Stimulated activated CD8-positive, alpha-beta memory T cell treated with anti-CD3 and anti-CD28 coated beads, Interleukin-2, amount 100 ng/mL, for 1 hour (primary cell): ENCODE measurements around the gene C12orf57.

Experiments
- DNase-seq, 2 donors: peaks; one replicate each; pipeline ENCODE4 v3.0.0-alpha.2; 2020; ENCODE audit warnings: low read depth in 2 of 2

The C12orf57 gene

GRCh38 chr12:6917491-6918231 lies 26.2 kb upstream of the C12orf57 start:
- no peak for DNase-seq

- no peak for DNase-seq
Observed at GRCh38 chr12:6919588-6919987, 24.2 kb upstream of the C12orf57 start.

- no peak for DNase-seq
Observed at GRCh38 chr12:6921539-6921938, 22.3 kb upstream of the C12orf57 start.

- DNase-seq: no peak
Observed at GRCh38 chr12:6921996-6922946, 21.6 kb upstream of the C12orf57 start.

GRCh38 chr12:6923003-6923732 lies 20.7 kb upstream of the C12orf57 start:
- no peak for DNase-seq

GRCh38 chr12:6923851-6924250 lies 20.0 kb upstream of the C12orf57 start:
- no peak for DNase-seq

- no peak for DNase-seq
Observed at GRCh38 chr12:6925239-6925539, 18.6 kb upstream of the C12orf57 start.

- DNase-seq: no peak
Observed at GRCh38 chr12:6925540-6926279, 18.1 kb upstream of the C12orf57 start.

GRCh38 chr12:6927379-6928021 lies 16.3 kb upstream of the C12orf57 start, which contains the start of gene ATN1:
ATN1 (plus strand) TSS chr12:6927959; CDS start chr12:6934002, 6,043 bp downstream.
- DNase-seq: no peak

- DNase-seq: no peak
Observed at GRCh38 chr12:6928022-6928702, 15.7 kb upstream of the C12orf57 start.

- DNase-seq: no peak
Observed at GRCh38 chr12:6928703-6929407, 15.0 kb upstream of the C12orf57 start.

GRCh38 chr12:6929466-6930452 lies 14.1 kb upstream of the C12orf57 start:
- no peak for DNase-seq

- no peak for DNase-seq
Observed at GRCh38 chr12:6932766-6933165, 11.1 kb upstream of the C12orf57 start.

GRCh38 chr12:6934110-6934509 lies 9.7 kb upstream of the C12orf57 start:
- no peak for DNase-seq

- no peak for DNase-seq
Observed at GRCh38 chr12:6935371-6936193, 8.2 kb upstream of the C12orf57 start.

GRCh38 chr12:6936194-6936635 lies 7.6 kb upstream of the C12orf57 start:
- DNase-seq: no peak

- no peak for DNase-seq
Observed at GRCh38 chr12:6936636-6937480, 7.0 kb upstream of the C12orf57 start.
